Thyroid gland (tissue), 4 donors: Measurements from ENCODE around the gene CALHM2.

ENCODE experiments used
- CTCF ChIP-seq, 6 experiments: fragments of 200-600 bp in 3 of 6; fragments of 450-650 bp in 3 of 6; sonication (generic) in 3 of 6; IDR thresholded peaks; one replicate each; pipeline ENCODE4 v1.5.1; 2016 to 2019; ENCODE audit warnings: antibody characterized with exemption in 6 of 6, mild to moderate bottlenecking in 2 of 6, inconsistent platforms in 1 of 6, moderate library complexity in 1 of 6
- POLR2A ChIP-seq, 2 donors: fragments of 450-650 bp; IDR thresholded peaks; one replicate each; pipeline ENCODE4 v1.6.1; 2017; ENCODE audit warnings: antibody characterized with exemption in 2 of 2, mild to moderate bottlenecking in 2 of 2, moderate library complexity in 1 of 2

- TF ChIP-seq CTCF (IDR thresholded peaks at IDR 0.05) (no peak), POLR2A (IDR thresholded peaks at IDR 0.05) (no peak)
These were observed 23.1 kb downstream of the CALHM2 start for GRCh38 chr10:103428989-103429643.
